Adrenal gland (tissue), 12 donors: ENCODE data around the gene ADCY2. TPM values are rescaled to one million over a fixed set of nuclear protein-coding genes. Genes with fewer than 3 reads are reported as not detected.

Experiments used
- DNase-seq, 7 donors: peaks; one replicate each; pipeline ENCODE4 v3.0.0-alpha.2; 2019 to 2020
- H3K27ac ChIP-seq, 5 donors: fragments of 200-600 bp; sonication (generic) in 4 of 5; 1 replicate in 3 of 5; 2 replicates in 2 of 5; pipeline versions ENCODE4 v1.5.1 to v1.8.0; 2016 to 2020; ENCODE audit warnings: mild to moderate bottlenecking in 1 of 5
- H3K27me3 ChIP-seq: fragments of 200-600 bp; 2 replicates; pipeline ENCODE4 v1.8.0; 2021
- H3K36me3 ChIP-seq, 2 donors: fragments of 200-600 bp; replicated peaks in 1 of 2; 1 replicate in 1 of 2; 2 replicates in 1 of 2; pipeline versions ENCODE4 v1.5.1 to v1.8.0; 2018 to 2022
- H3K4me1 ChIP-seq, 2 donors: fragments of 200-600 bp; replicated peaks in 1 of 2; 1 replicate in 1 of 2; 2 replicates in 1 of 2; pipeline versions ENCODE4 v1.5.1 to v1.8.0; 2018 to 2021
- H3K4me3 ChIP-seq, 4 donors: fragments of 200-600 bp; sonication (generic) in 3 of 4; one replicate each; pipeline ENCODE4 v1.5.1; 2016 to 2018
- H3K9me3 ChIP-seq, 3 donors: fragments of 200-600 bp; sonication (generic) in 1 of 3; replicated peaks in 1 of 3; 1 replicate in 2 of 3; 2 replicates in 1 of 3; pipeline versions ENCODE4 v1.5.1 to v1.8.0; 2016 to 2021
- POLR2A ChIP-seq, 2 donors: fragments of 450-650 bp; IDR thresholded peaks; one replicate each; pipeline ENCODE4 v1.6.1; 2017; ENCODE audit warnings: antibody characterized with exemption in 2 of 2, mild to moderate bottlenecking in 2 of 2, moderate library complexity in 1 of 2
- WGBS, 4 donors: extraction: QIAGEN DNeasy Blood & Tissue Kit in 2 of 4; methylation state at CpG; one replicate each; pipeline versions ENCODE4 v1.1.5 to v1.1.7; 2013 to 2017; 5-methylcytosine and 5-hydroxymethylcytosine counted together
- intact Hi-C, 2 donors: fragments of 100-400 bp; cut with DNase I; formaldehyde crosslinking; loops; one replicate each; pipeline versions ENCODE4 v1.14.1 to v1.15.0; 2022 to 2023
- polyA plus RNA-seq, 3 donors: library from polyadenylated mRNA; stranded (reverse); fragments of 200-250 nt in 2 of 3; fragments of 350-450 nt in 1 of 3; fragmentation: Illumina TruSeq in 1 of 3; extraction: RNeasy Lipid Tissue Mini Kit (QIAGEN cat#74804) in 1 of 3; gene quantifications; one replicate each; pipeline ENCODE4 v1.2.3, GENCODE V29; 2013 to 2014
- total RNA-seq, 9 donors: library from RNA; depleted of rRNA in 4 of 9; stranded (reverse); fragments of >200 nt in 4 of 9; fragments of 120-200 nt in 1 of 9; fragmentation: NEBNext Ultra II Directional in 1 of 9; extraction: Animal tissue kit (Norgen Biotek cat#: 25700) in 1 of 9; gene quantifications; one replicate each; pipeline versions ENCODE4 v1.1.0 to v1.2.4, GENCODE V29; 2013 to 2023
- TF ChIP-seq, protein P1 (sequence below), 6 experiments: fragments of 450-650 bp in 4 of 6; fragments of 200-600 bp in 2 of 6; sonication (generic) in 1 of 6; IDR thresholded peaks; 1 replicate in 5 of 6; 2 replicates in 1 of 6; pipeline versions ENCODE4 v1.5.1 to v1.8.0; 2016 to 2021; ENCODE audit warnings: antibody characterized with exemption in 6 of 6, mild to moderate bottlenecking in 2 of 6, moderate library complexity in 1 of 6
- donor health status: healthy with polysubstance abuse.
- donor health status: Bipolar disorder and iron deficiency.
- donor health status: DM: yes; HTN: yes; CAD: no.
- donor health status: DM: no; HTN: no; CAD: no.
- donor health status: DM: no; HTN: no; CAD: no.
- donor health status: DM: yes; HTN: yes; CAD: no.

Gene ADCY2
- total and polyA plus RNA-seq, 12 donors, result 0.85 to 6.6 (median 2.3) TPM

DNA sequence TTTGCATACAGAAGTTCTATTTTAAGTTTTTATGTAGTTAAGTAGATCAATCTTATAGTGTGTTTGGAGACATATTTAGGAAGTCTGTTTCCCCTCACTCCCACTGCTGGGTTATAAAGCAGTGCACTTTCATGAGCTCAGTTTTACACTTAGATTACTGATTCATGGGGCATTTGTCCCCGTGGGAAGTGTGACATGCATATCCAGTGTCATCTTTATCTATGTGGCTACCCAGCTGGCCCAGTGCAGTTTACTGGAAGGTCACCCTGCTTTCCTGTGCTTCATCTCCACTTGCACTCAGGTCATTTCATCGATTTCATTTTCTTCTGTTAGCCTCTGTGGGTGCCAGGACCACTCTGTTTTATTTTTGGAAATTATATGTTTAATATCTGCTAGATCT is 49.1 kb downstream of the ADCY2 start:
- Histone ChIP-seq H3K27ac (no peak overlapping the region), H3K36me3 (no peaks in the 10 kb centered on the region), H3K9me3 (no peaks in the 10 kb centered on the region), H3K4me3 (no peak overlapping the region), H3K4me1 (no peaks in the 10 kb centered on the region), H3K27me3 (no peaks in the 10 kb centered on the region)
- TF ChIP-seq, protein P1, sequence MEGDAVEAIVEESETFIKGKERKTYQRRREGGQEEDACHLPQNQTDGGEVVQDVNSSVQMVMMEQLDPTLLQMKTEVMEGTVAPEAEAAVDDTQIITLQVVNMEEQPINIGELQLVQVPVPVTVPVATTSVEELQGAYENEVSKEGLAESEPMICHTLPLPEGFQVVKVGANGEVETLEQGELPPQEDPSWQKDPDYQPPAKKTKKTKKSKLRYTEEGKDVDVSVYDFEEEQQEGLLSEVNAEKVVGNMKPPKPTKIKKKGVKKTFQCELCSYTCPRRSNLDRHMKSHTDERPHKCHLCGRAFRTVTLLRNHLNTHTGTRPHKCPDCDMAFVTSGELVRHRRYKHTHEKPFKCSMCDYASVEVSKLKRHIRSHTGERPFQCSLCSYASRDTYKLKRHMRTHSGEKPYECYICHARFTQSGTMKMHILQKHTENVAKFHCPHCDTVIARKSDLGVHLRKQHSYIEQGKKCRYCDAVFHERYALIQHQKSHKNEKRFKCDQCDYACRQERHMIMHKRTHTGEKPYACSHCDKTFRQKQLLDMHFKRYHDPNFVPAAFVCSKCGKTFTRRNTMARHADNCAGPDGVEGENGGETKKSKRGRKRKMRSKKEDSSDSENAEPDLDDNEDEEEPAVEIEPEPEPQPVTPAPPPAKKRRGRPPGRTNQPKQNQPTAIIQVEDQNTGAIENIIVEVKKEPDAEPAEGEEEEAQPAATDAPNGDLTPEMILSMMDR (IDR thresholded peaks at IDR 0.05), result no peak
- no peak for TF ChIP-seq POLR2A (IDR thresholded peaks at IDR 0.05)
- intact Hi-C loops, result no loop called here
- no peak for DNase-seq
- 25 to 44% (median 41%) methylated on average over 2 of the region's 2 CpGs for WGBS, 4 donors

DNA sequence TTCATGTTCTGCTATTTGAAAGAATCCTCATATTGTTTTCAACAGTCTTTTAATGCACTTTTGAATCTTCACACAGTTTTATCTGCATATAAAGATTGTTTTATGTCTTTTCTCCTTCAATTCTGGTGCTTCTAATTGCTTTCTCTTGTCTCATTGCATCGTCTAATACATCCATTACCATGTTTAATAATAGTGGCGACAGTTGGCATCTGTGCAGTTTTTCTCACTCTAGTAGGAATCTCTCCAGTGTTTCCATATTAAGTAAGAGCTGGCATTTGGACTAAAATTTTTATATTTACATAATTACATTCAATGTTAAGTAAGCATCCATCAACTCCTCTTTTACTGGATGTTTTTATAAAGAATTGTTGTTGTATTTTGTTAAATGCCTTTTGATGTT is 49.9 kb downstream of the ADCY2 start:
- intact Hi-C loops, result no loop called here
- 67 to 84% (median 69%) methylated on average over 2 of the region's 2 CpGs for WGBS, 4 donors
- H3K4me1 ChIP-seq, result no peaks in the 10 kb centered on the region

DNA sequence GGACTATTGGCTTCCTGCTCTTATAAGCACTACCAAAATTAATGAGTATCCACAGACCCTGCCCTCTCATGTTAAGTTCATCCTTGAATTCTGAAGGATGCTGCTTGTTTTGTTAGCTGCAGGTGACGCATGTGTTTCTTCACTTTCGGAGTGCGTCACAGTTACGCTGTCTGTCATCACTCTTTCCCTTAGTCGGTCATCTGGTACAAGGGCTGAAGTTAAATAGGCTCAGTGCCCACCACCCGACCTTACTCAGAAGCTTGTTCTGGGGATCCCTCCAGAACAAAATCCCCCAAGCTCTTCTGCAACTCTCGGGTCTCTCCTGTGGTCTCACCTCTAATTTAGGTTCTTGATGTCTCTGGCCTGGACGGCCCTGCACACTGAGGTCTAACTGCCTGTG is 51.0 kb downstream of the ADCY2 start:
- H3K4me3 ChIP-seq, result no peak overlapping the region
- no peaks in the 10 kb centered on the region for H3K4me1 ChIP-seq
- intact Hi-C loops, result no loop called here
- H3K36me3 ChIP-seq, result no peaks in the 10 kb centered on the region
- TF ChIP-seq POLR2A (IDR thresholded peaks at IDR 0.05), result no peak
- TF ChIP-seq, protein P1 (IDR thresholded peaks at IDR 0.05), result no peak
- no peak for DNase-seq
- no peak overlapping the region for H3K27ac ChIP-seq
- no peaks in the 10 kb centered on the region for H3K27me3 ChIP-seq
- 82 to 91% (median 88%) methylated on average over 8 of the region's 8 CpGs for WGBS, 4 donors
- no peaks in the 10 kb centered on the region for H3K9me3 ChIP-seq

More for the DNA sequence above, 49.9 kb downstream of the ADCY2 start:
- TF ChIP-seq, protein P1 (IDR thresholded peaks at IDR 0.05), result no peak
- TF ChIP-seq POLR2A (IDR thresholded peaks at IDR 0.05), result no peak
- Histone ChIP-seq H3K27ac (no peak overlapping the region), H3K9me3 (no peaks in the 10 kb centered on the region), H3K4me3 (no peak overlapping the region), H3K27me3 (no peaks in the 10 kb centered on the region), H3K36me3 (no peaks in the 10 kb centered on the region)
- no peak for DNase-seq

DNA sequence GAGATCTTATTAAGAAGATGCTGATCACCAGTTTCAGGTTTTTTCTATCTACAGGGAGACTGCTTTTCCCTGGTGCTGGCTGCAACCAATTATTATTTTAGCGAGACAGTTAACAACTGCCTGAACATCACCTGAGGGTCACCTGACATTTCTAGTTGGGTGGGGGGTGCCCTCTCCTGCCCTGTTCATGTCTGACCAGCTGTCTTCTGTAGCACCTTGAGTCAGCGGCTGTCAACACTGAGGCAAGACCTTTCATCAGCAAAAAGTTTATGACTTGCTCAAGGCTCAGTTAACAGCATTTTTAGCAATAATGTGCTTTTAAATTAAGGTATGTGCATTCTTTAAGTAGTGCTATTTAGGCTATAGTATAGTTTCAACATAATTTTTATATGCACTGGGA is 58.0 kb downstream of the ADCY2 start:
- Histone ChIP-seq H3K4me3 (no peak overlapping the region), H3K9me3 (no peaks in the 10 kb centered on the region), H3K36me3 (no peaks in the 10 kb centered on the region), H3K4me1 (no peaks in the 10 kb centered on the region), H3K27ac (no peak overlapping the region), H3K27me3 (no peaks in the 10 kb centered on the region)
- intact Hi-C loops, result no loop called here
- TF ChIP-seq, protein P1 (IDR thresholded peaks at IDR 0.05), result no peak
- TF ChIP-seq POLR2A (IDR thresholded peaks at IDR 0.05), result no peak
- WGBS, 4 donors, result 86 to 98% (median 91%) methylated on average over 2 of the region's 2 CpGs
- no peak for DNase-seq
